Activated naive CD8-positive, alpha-beta T cell treated with anti-CD3 and anti-CD28 coated beads, Interleukin-2, amount 50 U/mL, for 16 hours (primary cell): ENCODE data around the gene IL4I1.

Experiments used
- DNase-seq: peaks from one replicate; pipeline ENCODE4 v3.0.0-alpha.2; 2020; ENCODE audit warnings: low read depth, low spot score

Gene IL4I1

GRCh38 chr19:49895566-49896297 is 955 bp downstream of the IL4I1 start:
- DNase-seq, result no peak

- no peak for DNase-seq
Observed at GRCh38 chr19:49894879-49895565, 1.7 kb downstream of the IL4I1 start.

GRCh38 chr19:49894011-49894664 is 2.5 kb downstream of the IL4I1 start:
- DNase-seq, result no peak

GRCh38 chr19:49892716-49893115 is 4.0 kb downstream of the IL4I1 start:
- no peak for DNase-seq

GRCh38 chr19:49891393-49891792 is 5.3 kb downstream of the IL4I1 start:
- no peak for DNase-seq

GRCh38 chr19:49890349-49891311 is 6.1 kb downstream of the IL4I1 start:
- DNase-seq, result no peak

GRCh38 chr19:49889687-49890348 is 6.9 kb downstream of the IL4I1 start:
- DNase-seq, result peak; percentile 46

GRCh38 chr19:49889038-49889686 is 7.5 kb downstream of the IL4I1 start:
- no peak for DNase-seq

GRCh38 chr19:49888510-49888824 is 8.2 kb downstream of the IL4I1 start:
- DNase-seq, result no peak

GRCh38 chr19:49887665-49888509 is 8.8 kb downstream of the IL4I1 start:
- DNase-seq, result no peak

- no peak for DNase-seq
Observed at GRCh38 chr19:49887037-49887664, 9.5 kb downstream of the IL4I1 start.

GRCh38 chr19:49884760-49885159 is 11.9 kb downstream of the IL4I1 start:
- no peak for DNase-seq

- no peak for DNase-seq
Observed at GRCh38 chr19:49884109-49884508, 12.6 kb downstream of the IL4I1 start.

- no peak for DNase-seq
Observed at GRCh38 chr19:49883094-49883493, 13.6 kb downstream of the IL4I1 start.

GRCh38 chr19:49882643-49883042 is 14.0 kb downstream of the IL4I1 start:
- no peak for DNase-seq

- DNase-seq, result no peak
Observed at GRCh38 chr19:49881672-49882394, 14.9 kb downstream of the IL4I1 start.

- DNase-seq, result no peak
Observed at GRCh38 chr19:49881186-49881585, 15.5 kb downstream of the IL4I1 start.

- DNase-seq, result no peak
Observed at GRCh38 chr19:49880162-49880869, 16.4 kb downstream of the IL4I1 start.
